Bronchial epithelial cell (primary cell): ENCODE measurements around the gene PSMA6. TPM values are rescaled to one million over a fixed set of nuclear protein-coding genes. Genes with fewer than 3 reads are reported as not detected.

Experiments used
- DNase-seq: peaks from one replicate; pipeline ENCODE4 v3.0.0-alpha.2; 2010; ENCODE audit warnings: low read depth
- FAIRE-seq: peaks from 2 replicates; lab custom pipeline; 2011; peaks lifted over from hg19 to GRCh38; lab: Jason Lieb, UNC
- H3K27me3 ChIP-seq: 2 replicates; pipeline ENCODE4 v1.5.1; 2011; ENCODE audit warnings: low read length; ENCODE audit not compliant: control insufficient read depth, insufficient read depth
- H3K36me3 ChIP-seq: 2 replicates; pipeline ENCODE4 v1.5.1; 2011; ENCODE audit warnings: low read length; ENCODE audit not compliant: control insufficient read depth, insufficient read depth
- H3K4me3 ChIP-seq: 2 replicates; pipeline ENCODE4 v1.5.1; 2011; ENCODE audit warnings: mild to moderate bottlenecking, low read depth, low read length, control low read depth
- CTCF ChIP-seq: IDR thresholded peaks from 2 replicates; pipeline ENCODE4 v1.5.1; 2011; ENCODE audit warnings: mild to moderate bottlenecking, moderate library complexity, low read length, control low read depth, inconsistent platforms; ENCODE audit not compliant: insufficient read depth, severe bottlenecking
- total RNA-seq: library from RNA; depleted of rRNA; stranded (reverse); fragments of >200 nt; gene quantifications from 2 replicates; pipeline ENCODE4 v1.2.1, GENCODE V29; 2014

The PSMA6 gene
- total RNA-seq, 1 donor from 2014 or later = 222 TPM

DNA sequence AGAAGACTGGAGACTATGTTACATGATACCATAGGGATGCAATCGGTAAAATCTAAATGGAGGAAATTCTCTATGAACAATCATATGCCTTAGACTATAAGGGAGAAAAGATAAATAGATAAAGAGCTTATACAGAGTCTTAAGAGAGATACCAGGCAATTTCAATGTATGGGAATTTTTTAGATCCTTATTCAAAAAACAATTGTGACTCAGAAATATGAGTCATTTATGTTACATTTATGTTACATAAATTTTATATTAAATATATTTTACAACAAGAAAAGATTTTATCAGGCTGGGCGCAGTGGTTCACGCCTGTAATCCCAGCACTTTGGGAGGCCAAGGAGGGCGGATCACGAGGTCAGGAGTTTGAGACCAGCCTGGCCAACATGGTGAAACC, 36.5 kb upstream of the PSMA6 start:
- no peak for TF ChIP-seq CTCF
- no peak for FAIRE-seq
- Histone ChIP-seq H3K27me3 (no peaks in the 10 kb centered on the region), H3K4me3 (no peak overlapping the region), H3K36me3 (no peaks in the 10 kb centered on the region)
- peak; percentile 19 for DNase-seq

- TF ChIP-seq CTCF = no peak
- Histone ChIP-seq H3K4me3 (no peak overlapping the region), H3K27me3 (no peaks in the 10 kb centered on the region), H3K36me3 (no peaks in the 10 kb centered on the region)
- FAIRE-seq (no peak), DNase-seq (no peak)
These were observed 34.4 kb upstream of the PSMA6 start for GRCh38 chr14:35257809-35258208.

- no peak for FAIRE-seq
- TF ChIP-seq CTCF = no peak
- DNase-seq = no peak
- Histone ChIP-seq H3K27me3 (no peaks in the 10 kb centered on the region), H3K4me3 (no peak overlapping the region), H3K36me3 (no peaks in the 10 kb centered on the region)
These were observed 33.8 kb upstream of the PSMA6 start for GRCh38 chr14:35258420-35258819.

GRCh38 chr14:35261774-35262173, 30.4 kb upstream of the PSMA6 start:
- FAIRE-seq (no peak), DNase-seq (peak; percentile 4)
- no peaks in the 10 kb centered on the region for H3K27me3 ChIP-seq
- TF ChIP-seq CTCF = peak; percentile 3
- H3K4me3 ChIP-seq = no peak overlapping the region
- no peaks in the 10 kb centered on the region for H3K36me3 ChIP-seq

GRCh38 chr14:35262436-35262835, 29.7 kb upstream of the PSMA6 start:
- no peaks in the 10 kb centered on the region for H3K27me3 ChIP-seq
- H3K4me3 ChIP-seq = no peak overlapping the region
- FAIRE-seq = no peak

More at GRCh38 chr14:35262436-35262835, 29.7 kb upstream of the PSMA6 start:
- DNase-seq = no peak
- no peak for TF ChIP-seq CTCF
- H3K36me3 ChIP-seq = no peaks in the 10 kb centered on the region
